Liver (tissue), 9 donors: ENCODE results near the gene ST7. TPM values are rescaled to one million over a fixed set of nuclear protein-coding genes. Genes with fewer than 3 reads are reported as not detected.
A peak's percentile ranks its signal among the peaks of the same experiment; 100 is the strongest.
"Not testable (repeated sequence)": the region's sequence is repeated elsewhere in the genome, so short reads cannot be mapped to it uniquely, and the experiment has no call there.

Experiments used
- DNase-seq: peaks from one replicate; pipeline ENCODE4 v3.0.0-alpha.2; 2017; ENCODE audit warnings: low spot score
- H3K27ac ChIP-seq, 2 donors: one replicate each; pipeline ENCODE4 v1.7.0; 2013; ENCODE audit warnings: inconsistent platforms in 2 of 2, low read length in 2 of 2, control low read depth in 1 of 2, low read depth in 1 of 2, mild to moderate bottlenecking in 1 of 2
- H3K27me3 ChIP-seq, 4 donors: one replicate each; pipeline versions ENCODE4 v1.6.1 to v1.7.0; 2013; ENCODE audit warnings: low read length in 3 of 4, inconsistent platforms in 1 of 4, mild to moderate bottlenecking in 1 of 4, moderate library complexity in 1 of 4; ENCODE audit not compliant: control insufficient read depth in 4 of 4, insufficient read depth in 4 of 4
- H3K36me3 ChIP-seq, 4 donors: one replicate each; pipeline versions ENCODE4 v1.6.1 to v1.7.0; 2013; ENCODE audit warnings: low read length in 3 of 4, mild to moderate bottlenecking in 3 of 4, low read depth in 1 of 4, moderate library complexity in 1 of 4; ENCODE audit not compliant: control insufficient read depth in 4 of 4, insufficient read depth in 3 of 4
- H3K4me1 ChIP-seq, 4 donors: one replicate each; pipeline versions ENCODE4 v1.6.1 to v1.7.0; 2013; ENCODE audit warnings: low read length in 3 of 4, mild to moderate bottlenecking in 3 of 4, moderate library complexity in 1 of 4; ENCODE audit not compliant: control insufficient read depth in 4 of 4, insufficient read depth in 4 of 4
- H3K4me3 ChIP-seq, 3 donors: one replicate each; pipeline versions ENCODE4 v1.6.1 to v1.7.0; 2013; ENCODE audit warnings: low read length in 3 of 3, control low read depth in 1 of 3, low read depth in 1 of 3, mild to moderate bottlenecking in 1 of 3
- H3K9ac ChIP-seq, 2 donors: one replicate each; pipeline ENCODE4 v1.7.0; 2013; ENCODE audit warnings: low read length in 2 of 2, mild to moderate bottlenecking in 2 of 2, moderate library complexity in 2 of 2, control low read depth in 1 of 2, low read depth in 1 of 2
- H3K9me3 ChIP-seq, 4 donors: one replicate each; pipeline versions ENCODE4 v1.6.1 to v1.7.0; 2013; ENCODE audit warnings: low read length in 3 of 4; ENCODE audit not compliant: control insufficient read depth in 4 of 4
- ATF3 ChIP-seq: IDR thresholded peaks from 2 replicates; pipeline ENCODE4 v1.6.1; 2016; ENCODE audit warnings: antibody characterized with exemption
- FOXA1 ChIP-seq: IDR thresholded peaks from 2 replicates; pipeline ENCODE4 v1.6.1; 2016; ENCODE audit warnings: antibody characterized with exemption
- GABPA ChIP-seq, 2 donors: IDR thresholded peaks in 1 of 2; conservative IDR thresholded peaks in 1 of 2; 2 replicates each; pipeline ENCODE4 v1.6.1; 2016; ENCODE audit warnings: antibody characterized with exemption in 2 of 2, mild to moderate bottlenecking in 1 of 2, moderate library complexity in 1 of 2
- HNF4A ChIP-seq, 2 donors: conservative IDR thresholded peaks; 2 replicates each; pipeline ENCODE4 v1.6.1; 2016; ENCODE audit warnings: antibody characterized with exemption in 2 of 2, mild to moderate bottlenecking in 2 of 2
- HNF4G ChIP-seq: IDR thresholded peaks from 2 replicates; pipeline ENCODE4 v1.6.1; 2016; ENCODE audit warnings: antibody characterized with exemption
- MAX ChIP-seq: IDR thresholded peaks from 2 replicates; pipeline ENCODE4 v1.6.1; 2016; ENCODE audit warnings: antibody characterized with exemption
- NR2F2 ChIP-seq: IDR thresholded peaks from 2 replicates; pipeline ENCODE4 v1.6.1; 2016; ENCODE audit warnings: antibody characterized with exemption
- REST ChIP-seq: IDR thresholded peaks from 2 replicates; pipeline ENCODE4 v1.6.1; 2016; ENCODE audit warnings: antibody characterized with exemption, mild to moderate bottlenecking
- RXRA ChIP-seq, 2 donors: IDR thresholded peaks; 2 replicates each; pipeline ENCODE4 v1.6.1; 2017 to 2018; ENCODE audit warnings: antibody characterized with exemption in 2 of 2, mild to moderate bottlenecking in 1 of 2
- ZBTB33 ChIP-seq: IDR thresholded peaks from 2 replicates; pipeline ENCODE4 v1.6.1; 2016; ENCODE audit warnings: antibody characterized with exemption
- WGBS: extraction: QIAGEN DNeasy Blood & Tissue Kit; methylation state at CpG from one replicate; pipeline ENCODE4 v1.1.7; 2013; 5-methylcytosine and 5-hydroxymethylcytosine counted together
- polyA plus RNA-seq, 2 donors: library from polyadenylated mRNA; stranded (reverse) in 1 of 2; unstranded in 1 of 2; fragments of 200-250 nt in 1 of 2; fragments of >200 nt in 1 of 2; fragmentation: Nextera tagmentation in 1 of 2; extraction: Ambion mirVana in 1 of 2; gene quantifications; one replicate each; pipeline versions ENCODE4 v1.2.1 to v1.2.3, GENCODE V29; 2013 to 2015
- total RNA-seq, 2 donors: library from RNA; depleted of rRNA; stranded (reverse); fragments of >200 nt; gene quantifications; one replicate each; pipeline ENCODE4 v1.2.3, GENCODE V29; 2014
- donor health status: healthy.
- donor health status: healthy.
- donor health status: healthy.
- donor health status: healthy.
- donor health status: healthy.

The ST7 gene
- total and polyA plus RNA-seq, 4 donors = 13.5 to 30.7 (median 22.6) TPM

GRCh38 chr7:116956477-116956804, 3.1 kb downstream of the ST7 start:
- TF ChIP-seq HNF4A (conservative IDR thresholded peaks at IDR 0.05) = no peak
- TF ChIP-seq RXRA (IDR thresholded peaks at IDR 0.05) = no peak
- TF ChIP-seq GABPA (IDR thresholded peaks at IDR 0.05 in 1 of 2, conservative IDR thresholded peaks at IDR 0.05 in 1 of 2) = no peak
- TF ChIP-seq MAX = no peak
- TF ChIP-seq FOXA1 = no peak
- no peak for TF ChIP-seq HNF4G
- no peak for TF ChIP-seq ATF3
- no peak for TF ChIP-seq ZBTB33
- peaks cover 0 to 24% (median 11%) of the 10 kb centered on the region in 4 donors for H3K4me1 ChIP-seq
- no peak overlapping the region for H3K4me3 ChIP-seq
- DNase-seq = no peak
- H3K9ac ChIP-seq = no peak overlapping the region
- WGBS = 88% methylated on average over 2 of the region's 2 CpGs
- H3K9me3 ChIP-seq = no peaks in the 10 kb centered on the region
- H3K27ac ChIP-seq = peak overlapping the region in 1 of 2 donors; percentile 56
- H3K27me3 ChIP-seq = no peaks in the 10 kb centered on the region
- H3K36me3 ChIP-seq = no peaks in the 10 kb centered on the region

- no peaks in the 10 kb centered on the region for H3K36me3 ChIP-seq
- no peak overlapping the region for H3K27ac ChIP-seq
- 68% methylated on average over 2 of the region's 2 CpGs for WGBS
- H3K4me3 ChIP-seq = no peak overlapping the region
- no peak for DNase-seq
- peaks cover 0 to 15% (median 6%) of the 10 kb centered on the region in 4 donors for H3K4me1 ChIP-seq
- no peaks in the 10 kb centered on the region for H3K27me3 ChIP-seq
- no peaks in the 10 kb centered on the region for H3K9me3 ChIP-seq
- TF ChIP-seq FOXA1 (no peak), REST (no peak), ZBTB33 (no peak), NR2F2 (no peak)
- no peak overlapping the region for H3K9ac ChIP-seq
Measured at GRCh38 chr7:116957874-116958273, 4.6 kb downstream of the ST7 start.

GRCh38 chr7:116961966-116962673, 8.8 kb downstream of the ST7 start:
- not testable (repeated sequence) for H3K36me3 ChIP-seq, DNase-seq, H3K9ac ChIP-seq, H3K4me3 ChIP-seq, H3K27ac ChIP-seq, H3K9me3 ChIP-seq, H3K4me1 ChIP-seq, H3K27me3 ChIP-seq
- 89% methylated on average over 4 of the region's 4 CpGs for WGBS
